HepG2 (cell line): ENCODE measurements around the gene SETD3. TPM values are rescaled to one million over a fixed set of nuclear protein-coding genes. Genes with fewer than 3 reads are reported as not detected.

Experiments used
- ATAC-seq: fragments of 200-7000 bp; cut with Tn5 transposase; 3 replicates; pipeline ENCODE4 v1.9.1; 2020; ENCODE audit warnings: mild to moderate bottlenecking, moderate library complexity
- BruUV-seq: library from RNA; stranded (reverse); fragments of 400-500 nt; replicated peaks from 2 replicates; lab custom pipeline; 2021; lab: Mats Ljungman, UMichigan
- CTCF ChIA-PET: fragments of 300-600 bp; formaldehyde crosslinking; extraction: SDS; loops from one replicate; lab custom pipeline; 2021; ENCODE audit warnings: low total read pairs, inconsistent platforms, low intra/inter-chr PET ratio; lab: Yijun Ruan, JAX
- POLR2A ChIA-PET: fragments of 350-600 bp; sonication (Branson Sonifier 250); formaldehyde crosslinking; loops from one replicate; lab custom pipeline; 2020; ENCODE audit warnings: antibody characterized with exemption, inconsistent platforms; lab: Yijun Ruan, JAX
- DNase-seq: peaks from one replicate; pipeline ENCODE4 v3.0.0-alpha.2; 2015; ENCODE audit warnings: low spot score
- FAIRE-seq: peaks from 3 replicates; lab custom pipeline; 2011; peaks lifted over from hg19 to GRCh38; lab: Jason Lieb, UNC
- H2AFZ ChIP-seq: one replicate; pipeline ENCODE4 v1.6.1; 2011; ENCODE audit warnings: low read length, inconsistent platforms
- H3K27ac ChIP-seq: fragments of 300-600 bp; 3 replicates; pipeline ENCODE4 v1.8.0; 2011; ENCODE audit warnings: mixed run types, mild to moderate bottlenecking, mixed read lengths, low read length, inconsistent platforms; ENCODE audit not compliant: insufficient read depth; ENCODE audit errors: extremely low read length
- H3K27me3 ChIP-seq, 2 experiments: fragments of 200-600 bp in 1 of 2; 2 replicates in 1 of 2; 3 replicates in 1 of 2; pipeline versions ENCODE4 v1.6.0 to v1.8.0; 2011; ENCODE audit warnings: low read length in 2 of 2, mild to moderate bottlenecking in 2 of 2, moderate library complexity in 2 of 2, inconsistent platforms in 1 of 2; ENCODE audit not compliant: insufficient read depth in 2 of 2, control insufficient read depth in 1 of 2
- H3K36me3 ChIP-seq, 2 experiments: fragments of 200-600 bp in 1 of 2; replicated peaks in 1 of 2; 2 replicates in 1 of 2; 3 replicates in 1 of 2; pipeline versions ENCODE4 v1.5.1 to v1.8.0; 2011; ENCODE audit warnings: low read length in 2 of 2, inconsistent platforms in 1 of 2; ENCODE audit not compliant: insufficient read depth in 2 of 2, control insufficient read depth in 1 of 2
- H3K4me1 ChIP-seq: 2 replicates; pipeline ENCODE4 v1.5.1; 2012; ENCODE audit warnings: low read length, inconsistent platforms; ENCODE audit not compliant: insufficient read depth
- H3K4me2 ChIP-seq: 2 replicates; pipeline ENCODE4 v1.6.0; 2011; ENCODE audit warnings: low read depth, low read length, inconsistent platforms
- H3K4me3 ChIP-seq, 3 experiments: fragments of 200-600 bp in 1 of 3; sonication (generic), shearing (Covaris generic) in 1 of 3; replicated peaks in 1 of 3; 2 replicates each; pipeline ENCODE4 v1.5.1; 2011 to 2016; ENCODE audit warnings: low read length in 3 of 3, inconsistent platforms in 2 of 3, low read depth in 2 of 3, mild to moderate bottlenecking in 2 of 3, control low read depth in 1 of 3, mixed read lengths in 1 of 3; ENCODE audit not compliant: insufficient read depth in 1 of 3
- H3K79me2 ChIP-seq: one replicate; pipeline ENCODE4 v1.6.1; 2011; ENCODE audit warnings: low read length, inconsistent platforms; ENCODE audit not compliant: insufficient read depth
- H3K9ac ChIP-seq: 2 replicates; pipeline ENCODE4 v1.6.0; 2011; ENCODE audit warnings: mild to moderate bottlenecking, low read depth, low read length, inconsistent platforms; ENCODE audit not compliant: insufficient read depth
- H3K9me3 ChIP-seq: 2 replicates; pipeline ENCODE4 v1.5.1; 2012; ENCODE audit warnings: mild to moderate bottlenecking, low read length
- H4K20me1 ChIP-seq: 2 replicates; pipeline ENCODE4 v1.6.0; 2011; ENCODE audit warnings: inconsistent platforms, mild to moderate bottlenecking, low read length, moderate library complexity; ENCODE audit not compliant: insufficient read depth
- AGO1 ChIP-seq: fragments of 200-400 bp; formaldehyde crosslinking; IDR thresholded peaks from 2 replicates; pipeline ENCODE4 v1.6.1; 2017; ENCODE audit warnings: mild to moderate bottlenecking, low read depth, low read length, moderate library complexity; ENCODE audit not compliant: poor library complexity, severe bottlenecking
- ASH2L ChIP-seq: fragments of 300-600, 200-600 bp; sonication (generic); IDR thresholded peaks from 2 replicates; pipeline ENCODE4 v1.7.0; 2017; ENCODE audit warnings: low read depth, mild to moderate bottlenecking, moderate library complexity, mixed read lengths, low read length; ENCODE audit not compliant: insufficient read length
- ATAD3A ChIP-seq: sonication (generic); formaldehyde crosslinking; IDR thresholded peaks from 2 replicates; pipeline ENCODE4 v1.4.0; 2020; ENCODE audit warnings: missing genetic modification reagents
- FOXA1 ChIP-seq, 2 experiments: fragments of 450-650 bp in 1 of 2; sonication (generic) in 1 of 2; formaldehyde crosslinking in 1 of 2; IDR thresholded peaks; 2 replicates each; pipeline versions ENCODE4 v1.4.0 to v1.6.1; 2016 to 2020; ENCODE audit warnings: missing genetic modification reagents in 1 of 2
- FOXA3 ChIP-seq: IDR thresholded peaks from 2 replicates; pipeline ENCODE4 v1.6.1; 2016; ENCODE audit warnings: missing genetic modification reagents, missing compliant biosample characterization
- MEF2D ChIP-seq: sonication (generic); formaldehyde crosslinking; IDR thresholded peaks from 2 replicates; pipeline ENCODE4 v1.5.1; 2020; ENCODE audit warnings: mild to moderate bottlenecking, missing genetic modification reagents
- NPAS2 ChIP-seq: sonication (generic); formaldehyde crosslinking; IDR thresholded peaks from 2 replicates; pipeline ENCODE4 v1.8.0; 2022; ENCODE audit warnings: mild to moderate bottlenecking, missing genetic modification reagents, borderline replicate concordance
- PPARG ChIP-seq: conservative IDR thresholded peaks from 2 replicates; pipeline ENCODE4 v1.6.1; 2016; ENCODE audit warnings: missing biosample characterization, missing genetic modification reagents
- RXRB ChIP-seq: IDR thresholded peaks from 2 replicates; pipeline ENCODE4 v1.6.1; 2016; ENCODE audit warnings: borderline replicate concordance, missing genetic modification reagents, missing compliant biosample characterization
- SNAI1 ChIP-seq: sonication (generic); formaldehyde crosslinking; IDR thresholded peaks from 2 replicates; pipeline ENCODE4 v1.5.0; 2020; ENCODE audit warnings: mild to moderate bottlenecking, missing genetic modification reagents, borderline replicate concordance
- TFAP4 ChIP-seq: sonication (generic); IDR thresholded peaks from 2 replicates; pipeline ENCODE4 v1.6.1; 2016; ENCODE audit warnings: low read depth, borderline replicate concordance
- ZBTB33 ChIP-seq: sonication (generic); formaldehyde crosslinking; IDR thresholded peaks from 2 replicates; pipeline ENCODE4 v1.4.0; 2020; ENCODE audit warnings: missing genetic modification reagents
- ZFP41 ChIP-seq: sonication (generic); formaldehyde crosslinking; IDR thresholded peaks from 2 replicates; pipeline ENCODE4 v1.4.0; 2020; ENCODE audit warnings: mild to moderate bottlenecking, missing genetic modification reagents, borderline replicate concordance
- ZNF251 ChIP-seq: sonication (generic); formaldehyde crosslinking; IDR thresholded peaks from 2 replicates; pipeline ENCODE4 v1.9.0; 2021; ENCODE audit warnings: mild to moderate bottlenecking, missing genetic modification reagents
- WGBS: methylation state at CpG from one replicate; pipeline ENCODE4 v1.1.6; 2017; ENCODE audit warnings: low lambda C conversion rate; 5-methylcytosine and 5-hydroxymethylcytosine counted together
- in situ Hi-C: cut with HindIII; loops from 2 replicates; pipeline ENCODE4 v1.10.0; 2017; ENCODE audit warnings: low pct_unique_long_range_greater_than_20kb; ENCODE audit not compliant: extremely low pct_ligation_motif_present
- intact Hi-C: fragments of 100-400 bp; cut with micrococcal nuclease; formaldehyde crosslinking; loops from one replicate; pipeline ENCODE4 v1.10.0; 2022; ENCODE audit not compliant: unreplicated experiment
- polyA plus RNA-seq, 8 experiments: library from polyadenylated mRNA; depleted of rRNA in 3 of 8; stranded (reverse) in 7 of 8; unstranded in 1 of 8; fragments of >200 nt; fragmentation: Illumina TruSeq in 4 of 8; extraction: Trizol in 4 of 8; gene quantifications; 2 replicates each; pipeline versions ENCODE4 v1.2.1 to v1.2.3, GENCODE V29; 2011 to 2016; ENCODE audit warnings: low read depth in 4 of 8, missing spikeins in 1 of 8, mixed read lengths in 1 of 8; ENCODE audit not compliant: insufficient read depth in 1 of 8
- total RNA-seq, 5 experiments: library from RNA; depleted of rRNA; stranded (reverse); fragments of >200 nt; fragmentation: Illumina TruSeq; extraction: Trizol; gene quantifications; 2 replicates each; pipeline ENCODE4 v1.2.3, GENCODE V29; 2016; ENCODE audit warnings: low read depth in 1 of 5

SETD3 gene
- total and polyA plus RNA-seq, 2 of the 13 experiments (the other 11 are each of a cell fraction or from before 2014, with no cell fraction given): 30.3 to 67.1 TPM

GRCh38 chr14:99422228-99423010, 58.2 kb downstream of the SETD3 start:
- Histone ChIP-seq H3K4me2 (peak overlapping the region; percentile 2; the same call in 1 of the 2 replicates), H3K27ac (peak overlapping the region; percentile 12), H4K20me1 (no peaks in the 10 kb centered on the region), H2AFZ (no peak overlapping the region), H3K4me3 (no peak overlapping the region), H3K9ac (no peak overlapping the region), H3K4me1 (peaks cover 19% of the 10 kb centered on the region), H3K27me3 (no peaks in the 10 kb centered on the region), H3K9me3 (no peaks in the 10 kb centered on the region), H3K79me2 (peaks cover 5% of the 10 kb centered on the region)
- FAIRE-seq (no peak), ATAC-seq (peak; percentile 81), DNase-seq (peak; percentile 23)
- intact Hi-C loops (no loop called here), in situ Hi-C loops (no loop called here)
- BruUV-seq: no TSS peak
- POLR2A ChIA-PET: interaction anchor here (1.0 kb wide), 1 partner anchor 59 kb away, joined by 3 read pairs; the partner anchor contains the start of genes CCNK and SETD3
- CTCF ChIA-PET: no interaction called here
- 66% methylated on average over 6 of the region's 7 CpGs for WGBS
- TF ChIP-seq AGO1 (no peak), ZFP41 (CRISPR knock-in tag) (no peak), FOXA3 (CRISPR knock-in tag) (peak; percentile 52), PPARG (CRISPR knock-in tag) (peak; percentile 93), ASH2L (peak; percentile 17), TFAP4 (peak; percentile 34; the same call in 1 of the 2 replicates), MEF2D (CRISPR knock-in tag) (no peak), ZBTB33 (peak; percentile 68), RXRB (CRISPR knock-in tag) (peak; percentile 67), SNAI1 (no peak), ATAD3A (CRISPR knock-in tag) (no peak), ZNF251 (CRISPR knock-in tag) (no peak), FOXA1 (IDR thresholded peaks at IDR 0.05) (no peak), FOXA1 (CRISPR knock-in tag; IDR thresholded peaks at IDR 0.05) (peak; percentile 19; the same call in 1 of the 2 replicates), NPAS2 (CRISPR knock-in tag) (no peak)
- TF ChIP-seq, all 625 proteins: peak for 7
- peaks cover 4 to 5% of the 10 kb centered on the region in 2 experiments; a peak in 1 of 5 replicates for H3K36me3 ChIP-seq
